IgD-negative memory B cell (primary cell): Measurements from ENCODE around the gene TANGO6. TPM values are rescaled to one million over a fixed set of nuclear protein-coding genes. Genes with fewer than 3 reads are reported as not detected.

Experiments used
- H3K27ac Mint-ChIP-seq, 3 donors: one replicate each; pipeline ENCODE4 v1.8.0; 2020 to 2022; ENCODE audit warnings: mild to moderate bottlenecking in 3 of 3, mixed read lengths in 3 of 3, moderate library complexity in 1 of 3
- H3K27me3 Mint-ChIP-seq: one replicate; pipeline ENCODE4 v1.8.0; 2021; ENCODE audit warnings: mixed read lengths
- H3K36me3 Mint-ChIP-seq: one replicate; pipeline ENCODE4 v1.8.0; 2020; ENCODE audit warnings: mild to moderate bottlenecking, mixed read lengths
- H3K4me1 Mint-ChIP-seq, 3 donors: one replicate each; pipeline ENCODE4 v1.8.0; 2020 to 2022; ENCODE audit warnings: mixed read lengths in 3 of 3, mild to moderate bottlenecking in 1 of 3
- H3K4me3 Mint-ChIP-seq, 4 donors: one replicate each; pipeline ENCODE4 v1.8.0; 2020 to 2022; ENCODE audit warnings: mild to moderate bottlenecking in 4 of 4, mixed read lengths in 4 of 4, moderate library complexity in 3 of 4
- H3K9me3 Mint-ChIP-seq, 3 donors: one replicate each; pipeline ENCODE4 v1.8.0; 2020 to 2021; ENCODE audit warnings: mixed read lengths in 3 of 3, mild to moderate bottlenecking in 1 of 3
- polyA plus RNA-seq: library from polyadenylated mRNA; unstranded; fragments of 300-500 nt; fragmentation: Illumina TruSeq; gene quantifications from one replicate; pipeline ENCODE4 v1.2.3, GENCODE V29; 2021

Gene TANGO6
- polyA plus RNA-seq, 1 donor from 2014 or later = 17.1 TPM

DNA sequence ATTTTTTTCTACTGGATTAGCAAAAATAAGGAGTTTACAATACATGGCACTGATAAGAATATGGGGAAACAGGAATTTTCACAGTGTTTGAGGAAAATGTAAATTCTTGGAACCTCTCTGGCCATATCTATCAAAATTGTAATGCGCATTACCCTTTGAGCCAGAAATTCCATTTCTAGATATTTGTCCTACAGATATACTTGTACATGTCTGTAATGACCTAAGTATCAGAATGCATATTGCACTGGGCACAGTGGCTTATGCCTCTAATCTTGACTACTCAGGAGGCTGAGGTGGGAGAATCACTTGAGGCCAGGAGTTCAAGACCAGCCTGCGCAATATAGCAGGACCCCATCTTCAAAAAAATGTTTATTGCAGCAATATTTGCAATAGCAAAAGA is 236.4 kb downstream of the TANGO6 start:
- Mint-ChIP-seq H3K27ac (no peak overlapping the region), H3K36me3 (peaks cover 6% of the 10 kb centered on the region), H3K9me3 (no peaks in the 10 kb centered on the region), H3K4me3 (no peak overlapping the region), H3K4me1 (no peaks in the 10 kb centered on the region), H3K27me3 (no peaks in the 10 kb centered on the region)

DNA sequence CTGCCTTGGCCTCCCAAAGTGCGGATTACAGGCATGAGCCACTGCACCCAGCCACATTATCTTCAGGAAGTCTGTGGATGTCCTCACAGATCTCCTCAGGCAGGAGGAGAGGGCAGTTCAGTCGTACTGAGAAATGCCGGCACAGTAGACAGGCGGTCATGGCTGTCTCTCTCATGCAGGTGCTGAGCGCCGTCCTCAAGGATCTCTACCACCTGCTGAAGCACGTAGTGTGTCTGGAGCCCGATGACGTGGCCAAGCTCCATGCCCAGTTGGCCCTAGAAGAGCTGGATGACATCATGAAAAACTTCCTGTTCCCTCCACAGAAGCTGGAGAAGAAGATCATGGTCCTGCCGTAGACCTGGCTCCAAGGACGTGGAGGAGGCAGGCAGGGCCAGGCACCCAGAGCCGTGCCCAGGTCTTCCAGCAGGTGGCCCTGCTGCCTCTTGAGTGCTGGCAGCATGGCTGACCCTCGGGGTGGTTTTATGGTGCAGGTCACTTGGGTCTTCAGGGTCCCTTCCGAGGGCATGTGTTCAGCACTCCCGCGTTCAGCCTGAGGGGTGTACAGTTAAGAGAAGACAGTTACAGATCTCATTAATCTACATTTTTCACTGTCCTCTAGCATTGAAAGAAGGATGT is 240.1 kb downstream of the TANGO6 start:
- no peaks in the 10 kb centered on the region for H3K4me1 Mint-ChIP-seq
- H3K27me3 Mint-ChIP-seq = no peaks in the 10 kb centered on the region
- H3K27ac Mint-ChIP-seq = no peak overlapping the region
- H3K4me3 Mint-ChIP-seq = no peak overlapping the region
- H3K9me3 Mint-ChIP-seq = no peaks in the 10 kb centered on the region
- H3K36me3 Mint-ChIP-seq = peaks cover 12% of the 10 kb centered on the region

DNA sequence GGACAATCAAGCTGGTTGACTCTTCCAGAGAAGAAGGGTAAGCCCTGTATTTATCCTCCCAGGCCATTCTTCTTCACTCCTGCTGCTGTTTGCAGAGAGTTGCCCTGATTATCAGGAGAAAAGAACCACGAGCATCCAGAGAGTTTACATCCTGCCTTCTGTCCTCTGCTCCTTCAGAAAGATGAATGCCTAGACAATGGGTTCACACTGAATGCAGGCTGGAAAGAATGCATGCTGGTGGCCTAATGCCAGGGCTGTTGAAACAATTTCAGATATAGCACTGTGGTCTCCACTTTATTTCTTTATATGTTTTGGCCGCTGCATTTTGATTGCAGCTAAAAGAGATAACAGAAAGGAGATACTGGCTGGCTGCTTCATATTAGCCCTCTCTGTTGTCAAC is 241.0 kb downstream of the TANGO6 start:
- Mint-ChIP-seq H3K27ac (no peak overlapping the region), H3K27me3 (no peaks in the 10 kb centered on the region), H3K9me3 (no peaks in the 10 kb centered on the region), H3K4me3 (no peak overlapping the region), H3K4me1 (peaks cover 0 to 1% (median 0%) of the 10 kb centered on the region in 3 donors), H3K36me3 (peaks cover 12% of the 10 kb centered on the region)

DNA sequence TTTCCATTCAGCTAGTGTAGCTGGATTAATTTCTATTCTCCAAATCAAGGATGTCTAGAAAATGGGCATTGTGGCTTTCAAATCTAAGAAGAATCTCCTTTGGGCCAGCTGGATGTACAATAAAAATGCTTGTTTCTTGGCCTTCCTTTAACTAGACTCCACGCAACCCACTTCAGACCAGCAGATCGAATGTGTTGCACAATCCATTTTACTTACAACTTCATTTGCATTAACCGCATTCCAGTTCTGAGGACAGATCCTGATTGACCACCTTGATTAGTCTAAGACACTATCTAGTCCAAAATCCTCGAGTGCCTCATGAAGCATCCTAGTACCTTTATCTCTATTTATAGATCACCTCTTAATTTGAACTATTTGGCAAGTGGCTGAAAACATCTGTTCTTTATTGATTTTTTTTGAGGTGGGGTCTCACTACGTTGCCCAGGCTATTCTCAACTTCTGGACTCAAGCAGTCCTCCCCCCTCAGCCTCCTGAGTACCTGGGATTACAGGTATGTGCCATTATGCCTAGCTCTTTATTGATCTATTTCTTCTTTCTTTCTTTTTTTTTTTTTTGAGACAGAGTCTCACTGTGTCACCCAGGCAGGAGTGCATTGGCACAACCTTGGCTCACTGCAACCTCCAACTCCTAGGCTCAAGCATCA is 241.8 kb downstream of the TANGO6 start:
- peaks cover 12% of the 10 kb centered on the region for H3K36me3 Mint-ChIP-seq
- no peak overlapping the region for H3K4me3 Mint-ChIP-seq
- no peak overlapping the region for H3K27ac Mint-ChIP-seq
- H3K27me3 Mint-ChIP-seq = no peaks in the 10 kb centered on the region
- H3K4me1 Mint-ChIP-seq = peaks cover 0 to 1% (median 0%) of the 10 kb centered on the region in 3 donors
- H3K9me3 Mint-ChIP-seq = no peaks in the 10 kb centered on the region

DNA sequence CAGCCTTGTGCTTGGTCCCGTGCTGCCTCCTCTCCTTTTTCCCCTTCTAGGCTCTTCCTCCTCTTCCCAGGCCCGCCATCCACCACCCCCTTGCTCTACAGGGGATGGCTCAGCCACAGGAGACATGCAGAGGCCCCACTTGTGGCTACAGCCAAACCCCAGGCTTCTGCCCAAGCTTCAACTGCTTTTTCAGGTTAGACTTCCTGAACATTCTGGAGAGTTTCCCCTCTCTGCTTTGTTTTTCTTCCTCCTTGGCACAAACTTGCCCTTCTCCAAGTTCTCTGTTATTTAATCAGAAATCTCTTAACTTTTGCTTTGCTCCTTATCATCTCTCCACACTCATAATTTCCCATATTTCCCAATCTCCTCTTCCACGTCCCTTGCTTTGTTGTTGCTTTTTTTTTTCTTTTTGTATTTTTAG is 243.8 kb downstream of the TANGO6 start:
- no peak overlapping the region for H3K4me3 Mint-ChIP-seq
- peaks cover 12% of the 10 kb centered on the region for H3K36me3 Mint-ChIP-seq

DNA sequence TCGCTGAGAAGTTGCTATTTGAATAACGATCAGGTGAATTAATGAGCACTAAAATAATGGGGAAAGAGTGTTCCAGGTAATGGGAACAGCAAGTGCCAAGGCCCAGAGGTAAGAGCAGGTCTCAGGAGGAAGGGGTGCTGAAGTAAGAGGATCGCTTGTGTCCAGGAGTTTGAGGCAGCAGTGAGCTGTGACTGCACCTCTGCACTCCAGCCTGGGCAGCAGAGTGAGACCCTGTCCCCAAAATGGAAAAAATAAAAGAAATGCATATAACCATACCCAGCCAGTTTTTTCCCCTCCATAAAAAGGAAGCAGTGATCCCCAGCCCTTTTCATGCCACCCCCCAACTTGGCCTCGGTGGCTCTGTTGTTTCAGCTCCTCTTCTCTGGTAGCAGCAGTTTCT is 245.4 kb downstream of the TANGO6 start:
- H3K9me3 Mint-ChIP-seq = no peaks in the 10 kb centered on the region
- no peak overlapping the region for H3K27ac Mint-ChIP-seq
- peak overlapping the region in 1 of 4 donors; percentile 47 for H3K4me3 Mint-ChIP-seq
- peaks cover 9% of the 10 kb centered on the region for H3K36me3 Mint-ChIP-seq
- no peaks in the 10 kb centered on the region for H3K27me3 Mint-ChIP-seq
- H3K4me1 Mint-ChIP-seq = peaks cover 0 to 1% (median 0%) of the 10 kb centered on the region in 3 donors

More for the DNA sequence above, 243.8 kb downstream of the TANGO6 start:
- no peak overlapping the region for H3K27ac Mint-ChIP-seq
- H3K27me3 Mint-ChIP-seq = no peaks in the 10 kb centered on the region
- peaks cover 0 to 1% (median 0%) of the 10 kb centered on the region in 3 donors for H3K4me1 Mint-ChIP-seq
- no peaks in the 10 kb centered on the region for H3K9me3 Mint-ChIP-seq

DNA sequence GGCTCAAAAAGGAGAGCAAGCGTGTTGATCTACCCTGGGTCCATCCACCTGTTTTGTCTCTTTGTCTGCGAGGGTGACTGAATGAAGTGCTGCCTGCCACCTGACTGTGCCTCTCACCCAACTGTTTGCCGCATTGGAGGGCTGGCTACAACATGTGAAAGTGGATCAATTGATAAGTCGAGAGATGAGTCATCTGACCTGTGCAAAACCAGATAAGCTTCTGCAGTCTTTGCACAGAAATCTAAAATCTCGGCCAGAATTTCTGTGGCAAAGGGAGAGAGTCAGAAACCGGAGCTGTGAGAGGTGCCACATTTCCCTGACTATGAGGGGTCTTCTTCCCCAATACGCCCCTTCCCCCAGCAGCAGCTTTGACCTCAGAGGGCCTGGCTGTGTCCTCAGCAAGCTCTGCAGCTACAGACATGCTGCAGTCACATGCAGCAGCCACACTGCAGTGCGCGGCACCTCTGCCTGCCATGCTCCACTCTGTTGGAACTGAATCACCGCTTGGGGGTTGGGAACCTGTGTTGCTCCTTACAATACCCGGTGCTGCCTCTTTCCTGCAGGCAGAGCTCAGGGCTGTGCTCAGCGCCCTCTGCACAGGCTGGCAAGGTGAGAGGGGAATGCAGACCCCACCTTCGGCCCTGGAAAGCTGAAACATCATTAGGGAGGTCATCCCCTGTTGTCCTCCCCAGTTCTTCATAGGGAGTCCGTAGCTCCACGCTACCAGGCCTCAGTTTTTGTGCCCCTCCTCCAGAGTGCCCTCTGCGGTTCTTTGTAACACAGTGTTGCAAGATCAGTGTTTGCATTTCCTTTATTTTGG is 246.0 kb downstream of the TANGO6 start:
- Mint-ChIP-seq H3K27ac (no peak overlapping the region), H3K4me1 (peaks cover 0 to 1% (median under 1%) of the 10 kb centered on the region in 3 donors), H3K36me3 (peaks cover 6% of the 10 kb centered on the region), H3K4me3 (no peak overlapping the region), H3K27me3 (no peaks in the 10 kb centered on the region), H3K9me3 (no peaks in the 10 kb centered on the region)

DNA sequence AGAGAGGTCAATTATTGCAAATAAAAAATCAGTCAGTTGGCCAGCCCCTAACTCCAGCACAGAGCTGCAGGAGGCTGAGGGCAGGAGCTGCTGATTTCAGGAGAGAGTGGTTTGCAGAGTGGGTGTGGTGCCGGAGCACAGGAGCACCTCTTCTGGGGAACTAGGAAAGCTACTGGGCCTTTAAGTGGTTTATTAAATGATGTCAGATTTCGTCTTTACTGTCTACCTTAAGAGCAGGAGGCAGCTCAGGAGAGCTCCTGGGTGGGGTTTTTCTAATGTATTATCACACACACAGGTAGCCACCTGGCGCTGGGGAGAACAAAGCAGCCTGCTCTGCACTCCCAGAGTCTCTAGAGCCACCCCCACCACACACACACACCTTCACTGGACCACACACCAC is 250.6 kb downstream of the TANGO6 start:
- Mint-ChIP-seq H3K9me3 (no peaks in the 10 kb centered on the region), H3K27ac (peak overlapping the region in 1 of 3 donors; percentile 76), H3K27me3 (no peaks in the 10 kb centered on the region), H3K36me3 (no peaks in the 10 kb centered on the region), H3K4me3 (no peak overlapping the region), H3K4me1 (peaks cover 0 to 4% (median 3%) of the 10 kb centered on the region in 3 donors)

DNA sequence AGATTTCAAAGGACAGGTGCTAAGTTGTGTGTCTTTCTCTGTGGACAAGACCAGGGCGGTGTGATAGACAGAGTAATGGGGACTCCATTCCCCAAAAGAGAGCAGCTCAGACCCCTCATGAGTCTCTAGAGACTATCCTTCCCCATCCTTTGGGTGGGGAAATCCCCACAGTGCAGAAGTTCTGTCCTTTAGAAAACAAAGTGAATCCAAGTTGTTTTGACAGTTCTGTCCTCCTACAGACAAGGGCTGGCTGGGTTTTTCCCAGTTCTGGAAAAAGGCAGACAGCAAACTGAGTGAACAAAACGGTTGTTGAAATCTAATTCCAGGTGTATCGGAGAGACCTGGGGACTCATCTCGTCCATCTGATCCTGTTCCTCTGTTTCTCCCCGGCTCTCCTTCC is 251.2 kb downstream of the TANGO6 start:
- Mint-ChIP-seq H3K9me3 (no peaks in the 10 kb centered on the region), H3K4me3 (no peak overlapping the region), H3K4me1 (peaks cover 0 to 4% (median 2%) of the 10 kb centered on the region in 3 donors), H3K36me3 (no peaks in the 10 kb centered on the region), H3K27ac (peak overlapping the region in 1 of 3 donors; percentile 40), H3K27me3 (no peaks in the 10 kb centered on the region)

DNA sequence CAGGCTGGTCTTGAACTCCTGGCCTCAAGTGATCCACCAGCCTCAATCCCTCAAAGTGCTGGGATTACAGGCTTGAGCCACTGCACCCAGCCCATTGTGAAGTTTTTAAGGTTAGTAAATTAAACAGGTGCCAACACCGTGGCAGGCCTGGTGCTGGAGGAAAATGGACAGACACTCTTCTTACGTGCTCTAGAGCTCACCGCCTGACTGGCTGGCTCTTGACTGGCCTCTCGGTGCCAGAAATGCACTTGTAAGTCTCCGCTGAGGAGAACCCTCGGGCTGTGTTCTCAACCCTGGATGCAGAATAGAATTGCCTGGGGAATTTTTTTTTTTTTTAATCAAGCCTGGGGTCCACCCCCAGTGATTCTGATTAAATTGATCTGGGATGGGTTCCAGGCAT is 251.9 kb downstream of the TANGO6 start:
- Mint-ChIP-seq H3K9me3 (no peaks in the 10 kb centered on the region), H3K27me3 (no peaks in the 10 kb centered on the region), H3K36me3 (no peaks in the 10 kb centered on the region), H3K4me3 (no peak overlapping the region), H3K27ac (no peak overlapping the region), H3K4me1 (peaks cover 0 to 4% (median 2%) of the 10 kb centered on the region in 3 donors)

DNA sequence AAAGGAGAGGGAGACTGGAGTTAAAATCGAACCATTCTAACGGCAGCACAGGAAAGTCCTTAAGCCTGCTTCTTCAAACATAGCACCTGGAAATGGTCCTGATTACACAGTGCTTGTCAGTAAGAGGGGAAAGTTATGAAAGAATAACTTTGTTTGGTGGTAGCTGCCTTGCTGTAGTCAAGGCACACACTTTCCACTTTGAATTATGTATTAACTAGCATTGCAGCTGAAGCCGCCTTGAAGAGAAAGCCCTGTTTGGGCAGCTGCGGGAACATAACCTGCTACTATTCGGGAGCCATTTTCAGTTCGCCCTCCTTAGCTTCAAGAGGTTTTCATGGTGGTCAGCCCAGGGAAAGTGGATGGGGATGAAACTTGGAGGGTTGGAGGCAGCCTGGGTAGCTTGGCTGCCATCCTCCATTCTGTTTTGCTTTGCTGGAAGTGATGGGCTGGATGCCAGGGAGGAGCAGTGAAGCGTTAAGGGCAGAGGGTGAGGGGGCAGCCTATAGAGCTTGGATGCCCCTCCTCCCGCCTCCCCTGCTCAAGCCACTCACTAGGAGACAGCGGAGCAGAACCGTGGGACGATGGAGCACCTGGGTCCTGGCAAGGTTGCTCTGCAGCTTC is 256.9 kb downstream of the TANGO6 start:
- H3K27ac Mint-ChIP-seq = no peak overlapping the region

DNA sequence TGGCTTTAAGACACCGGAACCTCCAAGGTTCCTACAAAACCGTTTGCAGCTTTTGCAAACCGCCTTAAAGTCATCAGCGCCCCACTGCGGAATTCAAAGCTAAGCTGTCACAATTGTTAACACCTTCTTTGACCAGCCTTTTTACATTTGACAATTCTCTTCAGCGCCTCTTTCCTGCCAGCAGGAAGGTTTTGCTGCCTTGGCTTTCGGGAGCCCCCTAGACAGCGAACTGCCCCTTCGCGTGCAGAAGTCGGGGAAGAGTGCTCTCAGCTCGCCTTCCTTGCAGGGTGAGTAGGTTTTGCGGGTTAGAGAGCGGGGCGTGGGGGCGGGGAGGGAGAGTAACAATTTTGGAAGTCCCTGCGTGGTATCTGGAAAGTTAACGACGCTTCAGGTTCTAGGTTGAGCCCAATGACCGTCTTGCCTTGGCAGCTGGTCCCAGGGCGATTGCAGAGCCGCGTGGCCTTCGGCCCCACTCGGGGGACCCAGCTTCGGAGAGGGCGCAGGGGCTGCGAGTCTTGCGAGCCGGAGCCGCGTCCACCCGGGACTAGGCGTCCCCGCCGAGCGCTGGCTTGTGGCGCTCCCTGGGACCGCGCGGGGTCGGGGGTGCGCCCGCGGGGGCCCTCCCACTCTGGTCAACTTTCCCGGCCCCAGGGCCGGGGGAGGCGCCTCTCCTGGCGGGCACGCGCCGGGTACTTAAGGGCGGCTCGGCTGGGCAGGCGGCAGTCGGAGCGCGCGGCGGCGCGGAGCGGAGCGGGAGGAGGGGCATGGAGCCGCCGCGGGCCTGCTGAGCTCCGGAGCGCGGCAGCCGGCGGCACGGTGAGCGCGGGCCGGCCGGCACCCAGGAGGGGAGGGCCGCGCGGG is 262.4 kb downstream of the TANGO6 start, which contains the start of gene HAS3:
Gene HAS3, plus strand, starts transcription at position 153 of the 861 bp plus-strand sequence. CDS start 3,743 bp downstream, outside the sequence.
- Mint-ChIP-seq H3K36me3 (peaks cover 10% of the 10 kb centered on the region), H3K27me3 (peaks cover 41% of the 10 kb centered on the region), H3K27ac (no peak within 1 kb of the TSS)

More for the DNA sequence above, 256.9 kb downstream of the TANGO6 start:
- no peaks in the 10 kb centered on the region for H3K9me3 Mint-ChIP-seq
- H3K4me3 Mint-ChIP-seq = peak overlapping the region in 1 of 4 donors; percentile 49
- peaks cover 14% of the 10 kb centered on the region for H3K27me3 Mint-ChIP-seq
- H3K4me1 Mint-ChIP-seq = peaks cover 0 to 2% (median under 1%) of the 10 kb centered on the region in 3 donors
- H3K36me3 Mint-ChIP-seq = no peaks in the 10 kb centered on the region

DNA sequence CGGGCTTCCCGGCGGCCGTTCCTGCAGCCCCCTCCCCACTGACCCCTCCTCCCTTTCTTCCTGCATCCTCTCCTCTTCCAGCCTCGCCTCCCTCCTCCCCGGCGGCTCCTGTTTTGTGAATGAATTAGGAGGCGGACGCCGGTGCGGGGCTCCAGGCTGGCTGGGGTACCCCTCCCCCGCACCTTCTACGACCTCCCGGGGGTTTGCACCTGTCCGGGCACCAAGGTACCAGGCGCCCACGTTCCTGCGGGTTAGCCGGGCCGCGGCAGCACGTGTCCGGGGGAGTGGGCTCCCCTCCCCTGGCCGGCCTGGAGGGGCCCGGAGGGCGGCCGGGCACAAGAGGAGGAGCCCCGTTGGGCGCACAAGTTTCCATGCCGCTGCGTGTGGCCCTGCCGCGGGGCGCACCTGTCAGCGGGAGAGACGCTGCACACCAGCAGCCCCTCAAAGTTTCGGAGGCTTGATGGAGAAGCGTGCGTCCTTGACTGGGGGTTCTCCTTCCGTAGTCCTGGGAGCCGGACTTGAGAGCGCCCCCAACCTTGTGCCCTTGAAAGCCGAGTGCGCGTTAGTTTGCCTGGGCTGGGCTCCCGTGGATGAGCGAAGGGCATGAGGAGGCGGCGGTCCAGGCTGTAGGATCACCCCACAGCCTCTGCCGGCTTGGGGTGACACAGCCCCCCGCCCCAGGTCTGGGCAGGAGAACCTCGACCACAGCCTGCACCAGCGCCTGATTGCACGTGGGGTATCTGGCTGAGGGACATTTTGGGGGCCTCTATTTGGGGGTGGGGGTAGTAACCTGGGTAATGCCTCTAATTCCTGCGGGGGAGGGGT is 263.4 kb downstream of the TANGO6 start:
- Mint-ChIP-seq H3K4me3 (peak overlapping the region in 2 of 4 donors; percentile 78 to 82), H3K36me3 (peaks cover 11% of the 10 kb centered on the region), H3K9me3 (no peaks in the 10 kb centered on the region), H3K27ac (no peak overlapping the region), H3K4me1 (peaks cover 0 to 13% (median 10%) of the 10 kb centered on the region in 3 donors), H3K27me3 (peaks cover 37% of the 10 kb centered on the region)

More for the DNA sequence above, 262.4 kb downstream of the TANGO6 start, which contains the start of gene HAS3:
- peak within 1 kb of the TSS; percentile 49 to 94 (median 82) for H3K4me3 Mint-ChIP-seq
- peaks cover 0 to 13% (median 10%) of the 10 kb centered on the region in 3 donors for H3K4me1 Mint-ChIP-seq
- no peaks in the 10 kb centered on the region for H3K9me3 Mint-ChIP-seq
